Mesothelial cell of epicardium (in vitro differentiated cells): ENCODE results near the gene PROCA1. TPM values are rescaled to one million over a fixed set of nuclear protein-coding genes. Genes with fewer than 3 reads are reported as not detected.

Experiments
- DNase-seq, 2 experiments: peaks; one replicate each; pipeline ENCODE4 v3.0.0; 2021; ENCODE audit warnings: low spot score in 2 of 2; ENCODE audit not compliant: unreplicated experiment in 2 of 2
- H3K27ac Mint-ChIP-seq: 2 replicates; pipeline ENCODE4 v1.8.0; 2021; ENCODE audit warnings: mixed read lengths
- H3K27me3 Mint-ChIP-seq: 2 replicates; pipeline ENCODE4 v1.8.0; 2021; ENCODE audit warnings: low read depth, mixed read lengths
- H3K36me3 Mint-ChIP-seq: 2 replicates; pipeline ENCODE4 v1.8.0; 2021; ENCODE audit warnings: mixed read lengths
- H3K4me1 Mint-ChIP-seq: 2 replicates; pipeline ENCODE4 v1.8.0; 2021; ENCODE audit warnings: mixed read lengths
- H3K4me3 Mint-ChIP-seq: 2 replicates; pipeline ENCODE4 v1.8.0; 2021; ENCODE audit warnings: mild to moderate bottlenecking, moderate library complexity, mixed read lengths
- H3K9me3 Mint-ChIP-seq: 2 replicates; pipeline ENCODE4 v1.8.0; 2021; ENCODE audit warnings: mixed read lengths
- total RNA-seq: library from RNA; stranded (reverse); gene quantifications from 3 replicates; pipeline ENCODE4 v1.2.1, GENCODE V29; 2021
- TF ChIP-seq, protein P1 (sequence below): fragments of 200-600 bp; sonication (generic); IDR thresholded peaks from one replicate; pipeline ENCODE4 v1.5.0; 2021; ENCODE audit warnings: antibody characterized with exemption; ENCODE audit not compliant: unreplicated experiment

Gene PROCA1
- total RNA-seq, 1 donor from 2014 or later, result 11.7 TPM

DNA sequence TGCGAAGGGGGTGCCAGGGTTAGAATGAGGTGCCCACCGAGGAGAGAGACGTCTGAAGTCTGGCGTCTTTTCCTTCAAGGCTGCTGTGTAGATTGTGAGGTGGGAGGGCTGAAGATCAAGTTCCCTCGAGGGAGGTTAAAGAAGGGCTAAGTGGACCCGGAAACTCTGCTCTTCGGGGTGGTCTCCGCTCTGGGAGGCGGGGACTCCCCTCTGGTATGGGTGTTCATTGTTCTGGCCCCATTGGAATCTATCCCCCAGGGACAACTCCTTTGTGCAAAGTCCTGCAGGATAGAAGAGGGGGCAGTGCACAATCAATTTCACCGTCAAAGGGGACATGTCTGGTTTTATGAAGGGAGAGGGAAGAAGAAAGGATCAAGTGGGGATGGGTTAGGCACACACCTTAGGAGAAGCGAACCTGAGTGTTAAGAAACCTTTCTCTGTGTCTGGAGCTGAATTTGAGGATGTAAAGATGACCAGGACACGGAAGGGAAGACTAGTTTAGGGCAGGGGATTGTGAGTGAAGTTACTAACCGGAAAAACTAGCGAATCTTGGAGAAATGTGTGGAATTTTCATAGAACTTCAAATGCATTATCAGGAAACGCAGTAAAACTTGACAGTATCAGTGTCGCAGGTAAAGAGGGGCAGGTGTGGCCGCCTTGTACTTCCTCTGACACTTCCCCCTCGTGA lies 6.8 kb upstream of the PROCA1 start:
- Mint-ChIP-seq H3K27me3 (no peaks in the 10 kb centered on the region), H3K4me3 (peak overlapping the region; percentile 82), H3K36me3 (peaks cover 22% of the 10 kb centered on the region), H3K4me1 (peaks cover 59% of the 10 kb centered on the region), H3K27ac (peak overlapping the region; percentile 98), H3K9me3 (no peaks in the 10 kb centered on the region)
- peak in 1 of 2 experiments; percentile 55 for DNase-seq
- TF ChIP-seq, protein P1, sequence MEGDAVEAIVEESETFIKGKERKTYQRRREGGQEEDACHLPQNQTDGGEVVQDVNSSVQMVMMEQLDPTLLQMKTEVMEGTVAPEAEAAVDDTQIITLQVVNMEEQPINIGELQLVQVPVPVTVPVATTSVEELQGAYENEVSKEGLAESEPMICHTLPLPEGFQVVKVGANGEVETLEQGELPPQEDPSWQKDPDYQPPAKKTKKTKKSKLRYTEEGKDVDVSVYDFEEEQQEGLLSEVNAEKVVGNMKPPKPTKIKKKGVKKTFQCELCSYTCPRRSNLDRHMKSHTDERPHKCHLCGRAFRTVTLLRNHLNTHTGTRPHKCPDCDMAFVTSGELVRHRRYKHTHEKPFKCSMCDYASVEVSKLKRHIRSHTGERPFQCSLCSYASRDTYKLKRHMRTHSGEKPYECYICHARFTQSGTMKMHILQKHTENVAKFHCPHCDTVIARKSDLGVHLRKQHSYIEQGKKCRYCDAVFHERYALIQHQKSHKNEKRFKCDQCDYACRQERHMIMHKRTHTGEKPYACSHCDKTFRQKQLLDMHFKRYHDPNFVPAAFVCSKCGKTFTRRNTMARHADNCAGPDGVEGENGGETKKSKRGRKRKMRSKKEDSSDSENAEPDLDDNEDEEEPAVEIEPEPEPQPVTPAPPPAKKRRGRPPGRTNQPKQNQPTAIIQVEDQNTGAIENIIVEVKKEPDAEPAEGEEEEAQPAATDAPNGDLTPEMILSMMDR, result no peak

DNA sequence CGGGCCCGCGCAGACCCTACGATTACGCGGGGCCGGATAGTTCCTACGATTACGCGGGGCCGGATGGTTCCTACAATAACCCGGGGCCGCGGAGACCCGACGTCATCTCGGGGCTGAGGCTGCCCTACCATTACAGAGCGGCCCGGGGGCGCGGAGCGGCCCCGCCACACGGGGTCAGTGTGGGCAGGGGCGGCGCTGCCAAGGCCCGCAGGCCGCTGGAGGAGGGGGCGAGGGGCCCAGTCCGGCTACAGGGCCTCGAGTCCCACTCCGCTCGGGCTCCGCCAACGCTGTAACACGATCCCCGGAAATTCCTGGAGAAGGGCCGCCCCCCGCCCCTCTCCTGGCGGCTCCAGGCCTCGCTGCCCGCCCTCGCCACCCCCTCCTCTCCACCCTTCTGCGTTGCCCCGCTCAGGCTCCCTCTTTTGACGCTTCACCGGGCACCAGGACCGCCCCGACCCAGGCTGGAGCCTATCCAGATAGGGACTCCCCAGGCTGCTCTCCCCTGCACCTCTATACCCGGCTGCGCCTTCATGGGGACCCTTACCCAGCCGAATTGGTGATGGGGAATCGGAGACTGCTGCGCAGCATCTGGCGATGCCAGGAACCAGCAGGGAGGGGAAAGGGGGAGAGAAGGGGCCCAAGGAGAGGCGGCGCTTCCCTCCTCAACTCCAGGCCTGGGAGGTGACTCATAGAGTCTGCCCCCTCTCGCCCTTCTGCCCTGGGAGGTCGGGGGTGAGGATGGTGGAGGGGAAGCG lies 6.1 kb upstream of the PROCA1 start, which contains the start of gene RAB34:
TSS of gene RAB34 (minus strand) at position 291 of the 755 bp plus-strand sequence. CDS start 602 bp downstream, outside the sequence.
- peak within 1 kb of the TSS; percentile 82 for H3K4me3 Mint-ChIP-seq
- no peaks in the 10 kb centered on the region for H3K27me3 Mint-ChIP-seq
- TF ChIP-seq, protein P1, result no peak
- H3K9me3 Mint-ChIP-seq, result no peaks in the 10 kb centered on the region
- peaks cover 58% of the 10 kb centered on the region for H3K4me1 Mint-ChIP-seq
- peak within 1 kb of the TSS; percentile 98 for H3K27ac Mint-ChIP-seq
- peaks cover 21% of the 10 kb centered on the region for H3K36me3 Mint-ChIP-seq
- peak; percentile 83 to 89 for DNase-seq

DNA sequence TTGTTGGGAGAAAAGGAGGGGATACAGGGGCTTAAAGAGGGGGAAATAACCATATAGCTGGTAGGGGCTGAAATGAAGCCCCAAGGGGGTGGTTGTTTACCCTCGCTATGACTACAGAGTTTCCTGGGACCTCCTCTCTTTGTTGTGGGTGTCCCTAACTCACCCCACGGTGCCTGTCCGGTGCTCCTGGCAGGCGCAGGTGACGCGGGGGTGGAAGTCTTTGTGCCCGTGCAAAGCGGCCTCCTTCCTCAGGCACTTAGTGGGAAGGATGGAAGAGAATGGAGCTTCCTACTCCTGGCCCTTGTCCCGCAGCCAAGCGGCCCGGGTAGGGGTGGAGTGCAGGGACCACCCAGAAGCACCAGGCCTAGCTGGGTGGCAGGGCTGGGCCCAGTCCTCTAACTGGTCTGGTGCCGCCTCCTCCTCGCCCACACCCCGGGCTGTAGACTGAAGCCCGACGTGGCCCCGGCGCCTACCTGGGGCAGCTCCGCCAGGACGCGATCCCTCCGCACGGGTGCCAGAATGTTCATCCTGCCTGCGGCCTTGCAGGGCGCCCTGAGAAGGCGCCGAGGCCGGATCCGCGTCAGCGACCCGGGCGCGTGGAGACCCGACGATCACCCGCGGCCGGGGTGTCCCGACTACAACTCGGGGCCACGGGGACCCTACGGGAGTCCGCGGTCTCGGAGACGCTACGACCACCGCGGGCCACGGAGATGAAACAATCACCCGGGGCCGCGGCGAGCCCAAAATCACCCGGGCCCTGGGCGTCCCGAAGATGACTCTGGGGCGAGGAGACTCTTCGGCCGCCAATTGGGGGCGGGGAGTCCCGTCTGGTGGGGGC lies 5.3 kb upstream of the PROCA1 start:
- peak in 1 of 2 experiments; percentile 55 for DNase-seq
- Mint-ChIP-seq H3K27me3 (no peaks in the 10 kb centered on the region), H3K4me3 (peak overlapping the region; percentile 82), H3K9me3 (no peaks in the 10 kb centered on the region), H3K27ac (peak overlapping the region; percentile 88), H3K4me1 (peaks cover 58% of the 10 kb centered on the region), H3K36me3 (peaks cover 22% of the 10 kb centered on the region)
- TF ChIP-seq, protein P1, result no peak

DNA sequence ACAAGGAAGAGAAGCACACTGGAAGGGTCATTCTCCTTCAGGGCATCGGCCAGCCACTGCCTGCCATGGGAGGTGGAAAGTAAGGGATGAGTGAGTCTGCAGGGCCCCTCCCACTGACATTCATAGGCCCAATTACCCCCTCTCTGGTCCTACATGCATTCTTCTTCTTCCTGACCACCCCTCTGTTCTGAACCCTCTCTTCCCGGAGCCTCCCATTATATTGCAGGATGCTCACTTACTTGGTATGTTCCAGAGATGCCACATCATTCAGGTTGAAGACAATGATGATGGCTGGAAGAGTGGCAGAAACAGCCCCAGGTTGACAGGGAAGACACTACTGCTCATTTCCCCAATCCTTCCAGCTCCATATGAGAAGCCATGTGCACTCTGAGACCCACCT lies 3.5 kb upstream of the PROCA1 start:
- Mint-ChIP-seq H3K4me1 (peaks cover 52% of the 10 kb centered on the region), H3K36me3 (peaks cover 18% of the 10 kb centered on the region), H3K27ac (no peak overlapping the region), H3K27me3 (no peaks in the 10 kb centered on the region), H3K4me3 (peak overlapping the region; percentile 82), H3K9me3 (no peaks in the 10 kb centered on the region)
- TF ChIP-seq, protein P1, result no peak
- no peak for DNase-seq

DNA sequence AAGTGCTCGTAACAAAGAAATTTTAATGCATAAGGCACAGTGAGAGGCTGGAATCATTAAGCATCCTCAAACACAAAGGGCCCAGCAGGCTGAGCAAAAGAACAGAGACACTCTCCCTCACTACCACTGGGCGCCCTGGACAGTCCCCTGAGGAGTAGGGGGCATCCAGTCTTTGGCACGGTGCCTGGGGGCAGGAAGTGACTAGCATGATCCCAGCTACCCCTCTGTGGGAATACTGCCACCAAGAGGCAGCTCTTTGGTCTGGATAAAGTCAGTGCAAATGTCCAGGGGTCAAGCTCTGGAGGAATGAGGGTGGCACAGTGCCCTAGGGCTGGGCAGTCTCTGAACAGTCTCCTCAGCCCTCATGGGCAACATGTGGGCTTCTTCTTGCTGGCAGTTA lies 2.6 kb upstream of the PROCA1 start:
- H3K27me3 Mint-ChIP-seq, result no peaks in the 10 kb centered on the region
- no peaks in the 10 kb centered on the region for H3K9me3 Mint-ChIP-seq
- peaks cover 46% of the 10 kb centered on the region for H3K4me1 Mint-ChIP-seq
- H3K36me3 Mint-ChIP-seq, result peaks cover 18% of the 10 kb centered on the region
- no peak overlapping the region for H3K27ac Mint-ChIP-seq
- DNase-seq, result no peak
- peak overlapping the region; percentile 22 for H3K4me3 Mint-ChIP-seq
- TF ChIP-seq, protein P1, result no peak
